ENCODE measurements around the gene SERPINB6. TPM values are rescaled to one million over a fixed set of nuclear protein-coding genes. Genes with fewer than 3 reads are reported as not detected.

Gene SERPINB6
- total and polyA plus RNA-seq, 2 of the 4 experiments (the other 2 are of a cell fraction): 37.1 to 91.1 TPM

GRCh38 chr6:2989332-2990247 is 18.2 kb upstream of the SERPINB6 start (continued):
- TF ChIP-seq MXI1 (IDR thresholded peaks at IDR 0.05; ENCODE audit: borderline replicate concordance, low read depth, low read length): peak; percentile 54; the same call in 1 of the 2 replicates
- TF ChIP-seq RCOR1 (IDR thresholded peaks at IDR 0.05; ENCODE audit: insufficient replicate concordance, low read length): no peak
- no peak for TF ChIP-seq NFE2L2 (IDR thresholded peaks at IDR 0.05; ENCODE audit: low read depth, low read length)
- peak; percentile 73 for TF ChIP-seq CHD1 (IDR thresholded peaks at IDR 0.05; ENCODE audit: low read depth, low read length)
